T follicular helper cell (primary cell): Measurements from ENCODE around the gene EIF4E2.
"Not testable (repeated sequence)": the region's sequence is repeated elsewhere in the genome, so short reads cannot be mapped to it uniquely, and the experiment has no call there.

Source experiments
- DNase-seq: peaks from one replicate; pipeline ENCODE4 v3.0.0-alpha.2; 2020; ENCODE audit warnings: low read depth

Gene EIF4E2

DNA sequence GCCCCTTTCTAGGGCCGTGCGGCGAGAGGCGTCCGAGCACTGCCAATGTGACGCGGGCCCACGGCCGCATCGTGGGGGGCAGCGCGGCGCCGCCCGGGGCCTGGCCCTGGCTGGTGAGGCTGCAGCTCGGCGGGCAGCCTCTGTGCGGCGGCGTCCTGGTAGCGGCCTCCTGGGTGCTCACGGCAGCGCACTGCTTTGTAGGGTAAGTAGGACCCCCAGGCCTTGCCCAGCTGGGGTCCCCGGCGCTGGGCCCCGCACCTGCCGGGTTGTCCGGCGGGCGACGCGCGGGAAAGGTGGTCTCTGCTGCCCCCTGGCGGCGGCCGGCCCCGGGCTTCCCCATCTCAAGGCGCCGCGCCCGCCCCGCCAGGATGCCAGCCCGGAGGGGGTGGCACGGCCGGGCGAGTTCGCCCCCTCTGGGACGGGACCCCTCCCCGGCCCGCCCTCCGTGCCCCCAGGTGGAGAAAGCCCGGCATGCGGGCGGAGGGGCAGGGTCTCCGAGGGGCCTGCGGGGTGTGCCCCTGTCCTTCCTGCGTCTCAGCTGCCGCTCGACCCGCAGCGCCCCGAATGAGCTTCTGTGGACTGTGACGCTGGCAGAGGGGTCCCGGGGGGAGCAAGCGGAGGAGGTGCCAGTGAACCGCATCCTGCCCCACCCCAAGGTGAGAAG lies 28.4 kb upstream of the EIF4E2 start:
- peak; percentile 47 for DNase-seq

DNA sequence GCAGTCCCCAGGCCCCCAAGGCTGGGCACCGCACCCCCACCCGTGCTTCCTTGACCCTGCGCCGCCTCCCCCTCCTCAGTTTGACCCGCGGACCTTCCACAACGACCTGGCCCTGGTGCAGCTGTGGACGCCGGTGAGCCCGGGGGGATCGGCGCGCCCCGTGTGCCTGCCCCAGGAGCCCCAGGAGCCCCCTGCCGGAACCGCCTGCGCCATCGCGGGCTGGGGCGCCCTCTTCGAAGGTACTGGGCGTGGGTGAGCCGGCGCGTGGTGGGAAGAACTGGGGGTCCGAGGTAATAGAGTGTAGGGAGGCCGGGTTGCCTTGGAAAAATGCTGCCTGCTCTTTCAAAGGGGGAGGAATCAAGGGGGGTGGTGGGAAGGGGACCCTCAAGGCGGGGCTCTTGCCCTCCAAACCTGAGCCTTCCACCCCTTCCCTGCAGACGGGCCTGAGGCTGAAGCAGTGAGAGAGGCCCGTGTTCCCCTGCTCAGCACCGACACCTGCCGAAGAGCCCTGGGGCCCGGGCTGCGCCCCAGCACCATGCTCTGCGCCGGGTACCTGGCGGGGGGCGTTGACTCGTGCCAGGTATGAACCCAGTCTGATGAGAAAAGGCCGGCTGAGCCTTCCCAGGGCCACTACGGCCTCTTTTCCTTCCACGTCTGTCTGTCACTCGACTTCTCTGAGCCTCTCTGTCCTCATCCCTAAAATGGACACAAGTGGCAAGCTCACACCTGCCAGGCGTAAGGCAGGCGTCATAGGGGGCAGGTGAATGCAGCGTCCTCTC lies 27.7 kb upstream of the EIF4E2 start:
- DNase-seq: no peak

DNA sequence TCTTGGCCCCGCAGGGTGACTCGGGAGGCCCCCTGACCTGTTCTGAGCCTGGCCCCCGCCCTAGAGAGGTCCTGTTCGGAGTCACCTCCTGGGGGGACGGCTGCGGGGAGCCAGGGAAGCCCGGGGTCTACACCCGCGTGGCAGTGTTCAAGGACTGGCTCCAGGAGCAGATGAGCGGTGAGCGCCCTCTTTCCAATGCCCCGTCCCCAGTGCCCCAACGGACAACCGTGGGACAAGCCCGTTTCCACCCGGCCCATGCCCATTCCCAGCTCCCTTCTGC lies 27.1 kb upstream of the EIF4E2 start:
- no peak for DNase-seq

DNA sequence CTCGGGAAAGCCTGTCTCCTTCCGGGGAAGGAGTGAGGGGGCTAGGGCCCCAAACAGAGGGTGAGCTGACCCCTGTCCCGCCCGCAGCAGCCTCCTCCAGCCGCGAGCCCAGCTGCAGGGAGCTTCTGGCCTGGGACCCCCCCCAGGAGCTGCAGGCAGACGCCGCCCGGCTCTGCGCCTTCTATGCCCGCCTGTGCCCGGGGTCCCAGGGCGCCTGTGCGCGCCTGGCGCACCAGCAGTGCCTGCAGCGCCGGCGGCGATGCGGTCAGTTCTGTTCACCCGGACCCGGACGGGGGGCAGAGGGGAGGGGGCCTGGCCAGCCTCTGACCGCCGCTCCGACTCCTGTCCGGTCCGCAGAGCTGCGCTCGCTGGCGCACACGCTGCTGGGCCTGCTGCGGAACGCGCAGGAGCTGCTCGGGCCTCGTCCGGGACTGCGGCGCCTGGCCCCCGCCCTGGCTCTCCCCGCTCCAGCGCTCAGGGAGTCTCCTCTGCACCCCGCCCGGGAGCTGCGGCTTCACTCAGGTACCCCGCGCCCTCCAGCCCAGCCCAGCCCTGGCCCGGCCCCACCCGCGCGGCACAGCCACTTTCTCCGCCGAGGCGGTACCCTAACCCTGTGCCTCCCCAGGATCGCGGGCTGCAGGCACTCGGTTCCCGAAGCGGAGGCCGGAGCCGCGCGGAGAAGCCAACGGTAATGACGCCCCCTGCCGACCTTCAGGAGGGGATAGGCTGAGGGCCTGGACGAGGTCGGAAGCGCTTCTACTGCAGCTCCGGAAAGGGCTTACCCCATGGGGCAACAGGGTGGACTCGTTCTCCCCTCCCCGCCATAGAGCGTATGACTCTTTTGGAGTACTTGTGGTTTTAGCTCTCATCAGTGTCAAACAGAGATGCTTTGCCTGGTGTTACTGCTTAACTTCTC lies 26.5 kb upstream of the EIF4E2 start:
- DNase-seq: no peak

DNA sequence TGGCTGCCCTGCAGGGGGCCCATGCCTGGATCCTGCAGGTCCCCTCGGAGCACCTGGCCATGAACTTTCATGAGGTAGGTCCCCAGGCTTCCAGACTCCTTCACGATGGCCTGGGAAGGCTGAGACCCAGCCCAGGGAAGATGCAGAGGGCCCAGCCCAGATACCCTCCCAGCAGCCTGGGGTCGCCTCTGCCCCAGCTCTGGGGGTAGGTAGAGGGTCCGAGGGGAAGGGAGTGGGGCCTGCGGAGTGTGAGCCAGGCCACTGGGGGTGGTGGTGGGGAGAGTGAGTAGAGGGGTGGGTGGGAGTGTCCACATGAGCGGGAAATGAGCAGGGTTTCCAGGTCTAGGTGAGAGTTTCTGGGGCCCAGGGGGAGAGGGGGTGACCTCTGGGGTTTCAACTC lies 25.7 kb upstream of the EIF4E2 start:
- DNase-seq: no peak

DNA sequence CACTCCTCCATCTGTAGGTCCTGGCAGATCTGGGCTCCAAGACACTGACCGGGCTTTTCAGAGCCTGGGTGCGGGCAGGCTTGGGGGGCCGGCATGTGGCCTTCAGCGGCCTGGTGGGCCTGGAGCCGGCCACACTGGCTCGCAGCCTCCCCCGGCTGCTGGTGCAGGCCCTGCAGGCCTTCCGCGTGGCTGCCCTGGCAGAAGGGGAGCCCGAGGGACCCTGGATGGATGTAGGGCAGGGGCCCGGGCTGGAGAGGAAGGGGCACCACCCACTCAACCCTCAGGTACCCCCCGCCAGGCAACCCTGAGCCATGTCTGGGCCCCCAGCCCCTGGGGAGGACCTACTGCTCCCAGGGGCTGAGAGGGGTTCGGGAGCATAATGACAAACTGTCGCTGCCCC lies 25.3 kb upstream of the EIF4E2 start:
- DNase-seq: no peak

DNA sequence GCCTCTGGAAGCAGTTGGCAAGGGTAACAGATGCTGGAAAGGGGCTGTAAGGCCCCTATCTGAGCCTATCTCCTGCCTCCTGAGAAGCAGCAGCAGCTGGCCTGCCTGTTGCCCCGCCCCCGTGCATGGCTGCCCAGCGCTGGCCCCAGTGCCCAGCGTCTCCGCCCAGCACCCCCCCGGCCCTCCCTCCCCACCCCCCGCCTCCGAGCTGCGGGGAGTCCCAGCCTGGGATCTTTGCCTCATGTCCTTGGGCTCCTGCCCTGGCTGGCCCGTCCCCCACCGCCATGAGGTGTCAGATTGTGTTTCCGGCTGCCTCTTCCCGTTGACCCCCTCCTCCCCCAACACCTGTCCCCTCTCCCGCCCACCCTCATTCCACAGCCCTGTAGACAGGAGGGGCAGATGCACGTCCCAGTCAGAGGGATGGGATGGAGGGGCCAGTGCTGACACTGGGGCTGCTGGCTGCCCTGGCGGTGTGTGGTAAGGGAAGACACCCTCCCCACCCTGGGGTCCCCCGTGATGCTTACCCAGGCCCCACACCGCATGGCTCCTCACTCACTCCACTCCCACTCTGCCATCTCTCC lies 24.6 kb upstream of the EIF4E2 start, which contains the start of gene CHRND:
TSS of gene CHRND (plus strand) at position 370 of the 581 bp plus-strand sequence. CDS start at position 426, 56 bp downstream.
- no peak for DNase-seq

DNA sequence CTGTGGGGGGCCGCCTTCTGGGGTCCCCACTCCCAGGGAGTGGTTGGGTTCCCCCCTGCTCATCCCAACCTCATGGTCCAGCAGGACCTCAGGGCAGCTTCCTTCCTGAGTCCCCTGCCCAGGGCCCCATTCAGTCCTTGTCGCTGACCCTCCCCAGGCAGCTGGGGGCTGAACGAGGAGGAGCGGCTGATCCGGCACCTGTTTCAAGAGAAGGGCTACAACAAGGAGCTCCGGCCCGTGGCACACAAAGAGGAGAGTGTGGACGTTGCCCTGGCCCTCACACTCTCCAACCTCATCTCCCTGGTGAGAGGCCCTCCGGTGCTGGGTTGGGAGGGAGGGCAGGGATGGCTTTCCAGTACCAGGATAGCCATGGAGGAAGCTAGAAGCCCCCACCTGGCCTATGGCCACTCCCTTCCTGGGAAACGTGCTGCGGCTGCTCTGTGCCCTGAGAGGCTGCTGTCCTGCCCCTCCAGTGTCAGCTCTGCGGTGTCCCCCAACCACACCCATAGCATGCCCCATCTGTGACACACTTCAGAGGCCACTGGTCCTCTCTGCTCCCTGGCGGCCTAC lies 24.0 kb upstream of the EIF4E2 start:
- DNase-seq: no peak

DNA sequence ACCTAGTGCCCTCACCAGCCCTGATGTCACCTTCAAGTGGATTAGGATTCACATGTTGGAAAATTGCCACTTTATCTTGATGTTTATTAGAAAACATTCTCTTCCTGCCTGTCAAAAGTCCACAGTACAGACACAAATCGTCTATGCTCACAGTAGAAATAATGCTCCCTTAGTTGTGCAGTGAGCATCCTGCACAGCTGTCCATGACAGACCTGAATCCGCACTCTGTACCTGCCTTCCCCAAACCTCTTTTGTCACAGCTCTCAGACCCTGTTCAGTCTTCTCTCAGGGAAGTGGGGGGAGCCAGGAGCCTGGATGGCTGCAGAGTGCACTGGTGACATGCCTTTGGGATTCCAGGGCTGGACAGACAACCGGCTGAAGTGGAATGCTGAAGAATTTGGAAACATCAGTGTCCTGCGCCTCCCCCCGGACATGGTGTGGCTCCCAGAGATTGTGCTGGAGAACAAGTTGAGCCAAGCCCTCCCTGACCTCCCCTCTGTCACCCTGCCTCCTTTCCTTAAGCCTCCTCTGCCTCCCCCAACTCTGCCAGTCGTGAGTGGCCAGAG lies 22.5 kb upstream of the EIF4E2 start:
- DNase-seq: no peak

DNA sequence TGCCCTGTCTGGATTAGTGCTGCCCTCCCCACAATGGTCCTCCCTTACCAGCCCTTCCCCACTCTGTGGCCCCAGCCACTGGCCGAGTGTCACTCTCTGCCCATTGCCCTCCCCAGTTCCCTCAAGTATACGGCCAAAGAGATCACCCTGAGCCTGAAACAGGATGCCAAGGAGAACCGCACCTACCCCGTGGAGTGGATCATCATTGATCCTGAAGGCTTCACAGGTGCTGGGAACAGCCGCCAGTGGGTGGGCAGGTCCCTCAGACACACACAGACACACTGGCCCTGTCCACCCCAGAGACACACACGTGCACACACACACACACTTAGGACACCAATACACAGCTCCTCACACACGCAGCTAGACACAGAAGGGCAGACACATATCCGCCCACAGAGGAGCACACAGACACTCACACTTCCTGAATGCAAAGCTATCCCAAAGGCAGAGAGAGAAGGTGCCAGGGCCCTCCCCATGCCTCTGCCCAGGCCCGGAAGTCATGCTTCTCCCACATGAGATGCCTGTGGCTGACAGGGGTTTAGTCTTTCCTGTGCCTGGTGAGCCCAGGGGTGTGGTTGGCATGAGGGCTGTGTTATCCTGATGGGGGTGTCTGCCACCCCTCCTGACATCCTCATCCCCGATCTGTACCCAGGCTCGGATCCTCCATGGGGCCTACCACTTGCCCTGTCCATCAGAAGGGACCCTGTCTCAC lies 21.6 kb upstream of the EIF4E2 start:
- DNase-seq: no peak

DNA sequence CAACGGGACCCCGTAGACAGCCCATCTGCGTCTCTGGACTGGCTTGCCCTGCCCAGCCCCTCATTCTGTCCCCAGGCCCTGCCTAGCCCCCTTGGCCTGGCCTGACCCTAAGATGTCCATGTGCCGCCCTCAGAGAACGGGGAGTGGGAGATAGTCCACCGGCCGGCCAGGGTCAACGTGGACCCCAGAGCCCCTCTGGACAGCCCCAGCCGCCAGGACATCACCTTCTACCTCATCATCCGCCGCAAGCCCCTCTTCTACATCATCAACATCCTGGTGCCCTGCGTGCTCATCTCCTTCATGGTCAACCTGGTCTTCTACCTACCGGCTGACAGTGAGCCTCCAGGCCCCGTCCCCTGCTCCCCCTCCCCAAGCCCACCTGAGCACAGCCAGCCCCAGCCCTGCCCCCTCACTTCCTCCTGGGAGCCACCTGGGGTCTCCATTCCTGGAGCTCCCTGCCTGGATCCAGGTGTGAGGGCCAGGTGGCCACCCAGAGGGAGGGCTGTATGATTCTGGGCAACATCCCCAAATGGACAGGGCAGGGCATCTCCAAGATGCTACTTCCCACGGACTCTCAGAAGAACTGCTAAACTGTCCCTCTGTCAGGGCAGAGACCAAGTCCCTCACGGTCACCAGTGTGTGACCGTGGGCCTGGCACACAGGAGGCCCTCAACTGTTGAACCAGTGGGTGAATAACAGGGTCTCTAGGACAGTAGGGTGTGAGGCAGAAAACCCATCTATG lies 20.5 kb upstream of the EIF4E2 start:
- DNase-seq: no peak

DNA sequence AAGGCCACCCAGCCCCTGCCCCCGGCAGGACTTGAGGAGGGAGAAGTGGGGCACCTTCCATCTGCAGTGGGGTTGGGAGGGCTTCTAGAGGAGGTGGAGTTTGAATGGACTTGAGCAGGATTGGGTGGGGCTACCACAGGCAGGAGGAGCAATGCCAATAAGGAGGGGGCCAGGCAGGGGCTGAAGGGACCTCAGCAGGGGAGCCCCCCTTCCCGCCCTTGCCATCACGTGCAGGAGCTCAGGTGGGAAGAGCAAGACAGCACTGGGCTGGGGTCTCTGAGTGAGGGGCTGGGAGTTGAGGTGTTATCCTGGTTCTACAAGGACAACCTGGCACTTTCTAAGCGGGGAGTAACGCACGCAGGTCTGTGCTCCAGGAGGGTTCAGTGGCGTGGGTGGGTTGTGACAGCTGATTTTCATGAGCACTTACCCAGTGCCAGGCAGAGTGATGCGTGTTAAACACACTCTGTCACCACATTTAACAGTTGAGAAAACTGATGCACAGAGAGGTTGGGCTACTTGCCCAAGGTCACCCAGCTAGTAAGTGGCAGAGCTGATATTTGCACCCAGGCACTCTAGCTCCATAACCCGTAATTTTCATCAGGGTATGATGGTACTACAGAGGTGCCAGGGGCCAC lies 19.7 kb upstream of the EIF4E2 start:
- no peak for DNase-seq

DNA sequence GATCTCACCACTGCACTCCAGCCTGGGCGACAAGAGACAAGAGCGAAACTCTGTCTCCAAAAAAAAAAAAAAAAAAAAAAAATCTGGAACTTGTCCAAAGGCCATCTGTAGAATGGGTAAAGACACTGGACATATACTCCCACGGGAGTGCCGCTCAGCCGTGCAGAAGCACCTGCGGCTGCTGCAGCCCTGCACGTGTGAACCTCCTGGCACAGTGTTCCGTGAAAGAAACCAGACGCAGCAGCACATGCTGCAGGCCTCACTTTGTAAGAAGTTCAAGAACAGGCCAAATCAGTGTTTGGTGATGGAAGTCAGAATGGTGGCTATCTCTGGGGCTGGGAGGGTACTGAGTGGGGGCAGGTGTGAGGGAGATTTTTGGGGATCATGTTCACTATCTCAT lies 18.1 kb upstream of the EIF4E2 start:
- DNase-seq: no peak

DNA sequence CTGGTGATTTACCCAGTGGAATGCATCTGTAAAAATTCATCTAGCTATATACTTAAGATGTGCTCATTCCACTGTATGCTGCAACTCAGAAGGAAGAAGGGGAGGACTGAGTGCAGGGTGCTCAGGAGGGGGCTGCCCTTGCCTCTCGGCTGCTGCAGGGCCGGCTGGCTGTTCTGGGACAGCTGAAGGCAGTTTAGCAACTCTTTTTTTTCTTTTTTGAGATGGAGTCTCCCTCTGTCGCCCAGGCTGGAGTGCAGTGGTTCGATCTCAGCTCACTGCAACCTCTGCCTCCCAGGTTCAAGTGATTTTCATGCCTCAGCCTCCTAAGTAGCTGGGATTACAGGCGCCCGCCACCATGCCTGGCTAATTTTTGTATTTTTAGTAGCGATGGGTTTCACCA lies 17.7 kb upstream of the EIF4E2 start:
- DNase-seq: not testable (repeated sequence)

DNA sequence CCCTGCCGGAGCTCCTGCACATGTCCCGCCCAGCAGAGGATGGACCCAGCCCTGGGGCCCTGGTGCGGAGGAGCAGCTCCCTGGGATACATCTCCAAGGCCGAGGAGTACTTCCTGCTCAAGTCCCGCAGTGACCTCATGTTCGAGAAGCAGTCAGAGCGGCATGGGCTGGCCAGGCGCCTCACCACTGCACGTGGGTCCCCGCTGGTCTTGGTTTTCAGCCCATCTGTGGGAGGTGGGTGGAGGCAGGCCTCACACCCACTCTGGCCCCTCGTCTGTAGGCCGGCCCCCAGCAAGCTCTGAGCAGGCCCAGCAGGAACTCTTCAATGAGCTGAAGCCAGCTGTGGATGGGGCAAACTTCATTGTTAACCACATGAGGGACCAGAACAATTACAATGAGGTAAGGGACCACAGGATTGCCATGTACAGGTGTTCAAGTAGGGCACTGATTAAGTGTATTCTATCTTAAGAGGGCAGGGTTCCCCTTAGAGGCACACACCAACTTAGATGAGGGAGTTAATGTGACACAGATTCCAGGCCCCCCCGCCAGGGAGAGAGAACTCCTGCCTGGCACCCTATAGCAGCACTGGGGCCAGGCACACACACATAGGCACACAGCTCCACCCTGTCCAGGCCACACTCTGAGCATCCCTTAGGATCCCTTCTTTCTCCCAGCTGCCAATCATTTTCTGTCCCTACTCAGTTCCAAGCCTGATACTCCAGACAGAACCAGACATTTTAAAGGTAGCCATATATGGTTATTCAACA lies 16.4 kb upstream of the EIF4E2 start:
- no peak for DNase-seq

DNA sequence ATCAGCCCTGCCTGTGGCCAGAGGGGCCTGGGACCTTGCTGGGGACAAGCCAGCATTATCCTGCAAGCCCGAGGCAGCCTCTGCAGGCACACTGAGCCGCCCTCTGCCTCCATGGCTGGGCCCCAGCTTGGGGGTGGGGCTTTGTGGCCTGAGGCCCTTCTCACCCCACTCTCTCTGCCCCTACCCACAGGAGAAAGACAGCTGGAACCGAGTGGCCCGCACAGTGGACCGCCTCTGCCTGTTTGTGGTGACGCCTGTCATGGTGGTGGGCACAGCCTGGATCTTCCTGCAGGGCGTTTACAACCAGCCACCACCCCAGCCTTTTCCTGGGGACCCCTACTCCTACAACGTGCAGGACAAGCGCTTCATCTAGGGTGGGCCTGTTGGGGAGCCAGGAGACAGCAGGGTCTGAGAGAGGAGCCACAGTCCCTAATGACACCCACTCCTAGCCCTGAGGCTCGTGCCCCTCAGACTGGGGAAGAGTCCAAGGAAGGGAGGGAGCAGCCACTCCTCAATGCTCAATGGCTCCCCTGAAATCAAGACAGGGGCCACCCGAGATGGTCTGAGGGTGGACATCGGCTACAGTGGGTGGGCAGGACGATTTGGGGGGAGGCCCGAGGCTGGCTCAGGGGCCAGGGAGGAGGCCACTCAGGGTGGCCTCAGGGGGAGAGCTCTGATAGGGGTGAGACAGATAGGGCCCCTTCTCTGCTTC lies 15.4 kb upstream of the EIF4E2 start:
- no peak for DNase-seq

DNA sequence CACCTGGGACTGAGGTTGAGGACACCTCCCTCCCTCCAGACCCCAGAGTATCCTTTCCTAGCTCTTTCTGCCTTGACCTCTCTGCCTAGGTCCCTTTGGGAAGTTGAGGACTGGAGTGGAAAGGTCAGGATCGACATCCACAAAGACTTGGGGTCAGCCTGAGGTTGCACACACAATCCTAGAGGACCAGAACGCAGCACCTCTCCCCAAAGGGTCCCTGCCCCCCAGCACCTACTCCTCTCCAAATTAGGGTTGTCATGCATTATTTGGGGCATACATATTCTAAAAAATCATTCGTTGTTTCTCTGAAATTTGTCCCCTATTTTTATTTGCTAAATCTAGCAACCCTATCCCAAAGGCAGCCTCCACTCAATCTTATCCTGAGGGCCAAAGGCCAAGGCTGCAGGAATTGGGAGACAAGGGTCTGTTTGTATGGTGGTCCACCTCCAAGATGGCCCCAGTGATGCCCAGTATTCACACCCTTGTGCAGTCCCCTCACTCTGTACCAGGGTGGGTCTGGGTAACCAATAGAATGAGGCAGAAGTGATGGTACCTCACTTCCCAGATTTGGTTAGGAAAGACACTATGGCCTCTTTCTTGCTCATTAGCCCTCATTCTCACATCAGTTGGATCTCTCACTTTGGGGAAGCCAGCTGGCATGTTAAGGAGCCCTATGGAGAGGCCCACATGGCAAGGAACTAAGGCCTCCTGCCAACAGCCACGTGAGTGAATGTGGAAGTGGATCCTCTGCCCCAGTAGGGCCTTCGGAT lies 14.5 kb upstream of the EIF4E2 start:
- DNase-seq: no peak

DNA sequence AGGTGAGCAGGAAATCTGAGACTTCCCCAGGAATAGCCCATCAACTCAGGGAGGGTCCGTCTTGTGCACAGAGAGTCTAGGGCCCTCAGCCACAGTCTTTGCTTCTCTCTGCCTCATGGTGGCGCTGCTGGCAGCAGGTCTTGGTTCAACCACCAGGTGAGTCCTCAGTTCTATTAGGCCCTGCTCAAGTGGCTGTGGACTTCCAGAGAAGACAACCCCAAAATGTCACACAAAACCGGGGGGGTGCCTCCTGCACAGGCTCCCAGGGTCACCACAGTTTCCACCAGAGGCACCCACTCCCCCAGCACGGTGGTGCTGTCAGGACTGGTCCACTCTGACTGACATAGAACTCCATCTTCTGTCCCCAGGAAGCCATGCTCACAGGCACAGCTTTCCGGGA lies 13.4 kb upstream of the EIF4E2 start:
- DNase-seq: no peak
